RWPE2 (cell line): ENCODE data around the gene C21orf58.

Experiments
- ATAC-seq: fragments of 200-7000 bp; cut with Tn5 transposase; 3 replicates; pipeline ENCODE4 v1.9.1; 2021; ENCODE audit warnings: low read depth
- DNase-seq: peaks from one replicate; pipeline ENCODE4 v3.0.0-alpha.2; 2020; ENCODE audit warnings: low spot score
- H3K27ac ChIP-seq: fragments of 450-650 bp; 2 replicates; pipeline ENCODE4 v1.5.1; 2017; ENCODE audit warnings: mild to moderate bottlenecking; ENCODE audit not compliant: poor library complexity, severe bottlenecking
- H3K27me3 ChIP-seq: fragments of 250-450 bp; sonication (Bioruptor Pico); 2 replicates; pipeline ENCODE4 v1.5.1; 2021; ENCODE audit warnings: mild to moderate bottlenecking, moderate library complexity; ENCODE audit not compliant: insufficient read depth, poor library complexity, severe bottlenecking
- H3K36me3 ChIP-seq: fragments of 250-450 bp; sonication (Bioruptor Pico); 2 replicates; pipeline ENCODE4 v1.5.1; 2020; ENCODE audit warnings: low read depth, mild to moderate bottlenecking, moderate library complexity
- H3K4me1 ChIP-seq: fragments of 250-450 bp; sonication (Bioruptor Pico); 2 replicates; pipeline ENCODE4 v1.5.1; 2021; ENCODE audit warnings: mild to moderate bottlenecking, moderate library complexity; ENCODE audit not compliant: insufficient read depth, poor library complexity, severe bottlenecking
- H3K4me3 ChIP-seq: fragments of 250-450 bp; sonication (Bioruptor Pico); 2 replicates; pipeline ENCODE4 v1.5.1; 2021; ENCODE audit warnings: mild to moderate bottlenecking, moderate library complexity; ENCODE audit not compliant: severe bottlenecking
- H3K9me3 ChIP-seq: fragments of 250-450 bp; sonication (Bioruptor Pico); 2 replicates; pipeline ENCODE4 v1.5.1; 2021; ENCODE audit warnings: mild to moderate bottlenecking, moderate library complexity; ENCODE audit not compliant: severe bottlenecking
- TF ChIP-seq, protein P1 (sequence below): fragments of 450-650 bp; IDR thresholded peaks from one replicate; pipeline ENCODE4 v1.5.1; 2017; ENCODE audit warnings: mild to moderate bottlenecking, moderate library complexity; ENCODE audit not compliant: poor library complexity, severe bottlenecking

The C21orf58 gene

DNA sequence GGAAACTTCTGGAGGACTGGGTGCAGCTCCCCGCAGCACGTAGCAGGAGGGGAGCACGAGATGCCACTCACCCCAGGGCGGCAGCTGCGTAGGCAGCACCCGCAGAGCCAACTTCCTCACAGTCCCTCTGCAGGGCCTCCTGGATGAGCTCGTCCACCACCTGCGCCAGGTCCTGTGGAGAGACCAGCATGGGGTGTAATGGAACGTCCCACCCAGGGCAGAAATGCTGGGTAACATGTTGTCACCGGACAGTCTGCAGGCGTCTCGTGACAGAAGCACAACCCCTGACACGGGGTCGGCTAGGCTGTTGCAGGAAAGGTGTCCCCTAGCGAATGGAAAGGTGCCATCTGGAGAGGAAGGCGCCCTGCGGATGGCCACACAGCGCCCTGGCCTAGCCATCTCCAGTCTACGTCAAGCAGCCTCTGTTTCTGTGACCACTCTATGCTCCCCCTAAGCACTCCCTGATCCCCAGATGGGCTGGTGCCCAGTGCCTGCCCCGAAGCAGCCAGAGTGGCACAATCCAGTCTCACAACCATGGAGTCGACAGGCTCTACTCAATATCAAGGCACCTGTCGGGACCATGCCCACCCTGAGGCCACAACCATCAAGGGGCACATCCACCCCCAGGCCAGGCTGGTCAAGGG is 59.5 kb downstream of the C21orf58 start:
- H3K36me3 ChIP-seq = peaks cover 80% of the 10 kb centered on the region

DNA sequence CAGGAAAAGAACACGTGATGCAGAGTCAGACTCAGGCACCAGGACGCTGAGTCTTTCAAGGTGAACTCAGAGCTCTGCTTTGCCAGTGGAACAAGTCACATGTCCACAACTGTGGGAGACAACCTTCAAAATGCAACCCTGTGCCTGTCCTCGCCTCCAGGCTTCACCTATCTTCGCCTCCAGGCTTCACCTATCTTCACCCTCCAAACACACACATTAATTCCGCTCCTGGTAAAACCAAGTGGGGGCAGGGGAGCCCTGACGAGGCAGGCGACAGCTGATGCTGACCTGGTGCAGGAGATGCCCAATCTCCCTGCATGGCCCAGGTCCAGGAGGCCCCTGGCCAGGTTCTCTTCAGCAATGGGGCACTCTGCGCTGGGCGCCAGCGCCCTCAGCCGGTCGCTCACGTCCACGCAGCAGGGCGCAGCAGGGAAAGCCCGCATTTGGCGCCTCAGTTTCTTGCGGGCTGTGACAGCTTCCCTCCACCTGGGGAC is 67.1 kb downstream of the C21orf58 start:
- no peak overlapping the region for H3K4me3 ChIP-seq
- TF ChIP-seq, protein P1, sequence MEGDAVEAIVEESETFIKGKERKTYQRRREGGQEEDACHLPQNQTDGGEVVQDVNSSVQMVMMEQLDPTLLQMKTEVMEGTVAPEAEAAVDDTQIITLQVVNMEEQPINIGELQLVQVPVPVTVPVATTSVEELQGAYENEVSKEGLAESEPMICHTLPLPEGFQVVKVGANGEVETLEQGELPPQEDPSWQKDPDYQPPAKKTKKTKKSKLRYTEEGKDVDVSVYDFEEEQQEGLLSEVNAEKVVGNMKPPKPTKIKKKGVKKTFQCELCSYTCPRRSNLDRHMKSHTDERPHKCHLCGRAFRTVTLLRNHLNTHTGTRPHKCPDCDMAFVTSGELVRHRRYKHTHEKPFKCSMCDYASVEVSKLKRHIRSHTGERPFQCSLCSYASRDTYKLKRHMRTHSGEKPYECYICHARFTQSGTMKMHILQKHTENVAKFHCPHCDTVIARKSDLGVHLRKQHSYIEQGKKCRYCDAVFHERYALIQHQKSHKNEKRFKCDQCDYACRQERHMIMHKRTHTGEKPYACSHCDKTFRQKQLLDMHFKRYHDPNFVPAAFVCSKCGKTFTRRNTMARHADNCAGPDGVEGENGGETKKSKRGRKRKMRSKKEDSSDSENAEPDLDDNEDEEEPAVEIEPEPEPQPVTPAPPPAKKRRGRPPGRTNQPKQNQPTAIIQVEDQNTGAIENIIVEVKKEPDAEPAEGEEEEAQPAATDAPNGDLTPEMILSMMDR = no peak
- DNase-seq (no peak), ATAC-seq (no peak)
- peaks cover 90% of the 10 kb centered on the region for H3K36me3 ChIP-seq
- peaks cover 6% of the 10 kb centered on the region for H3K4me1 ChIP-seq
- no peak overlapping the region for H3K27ac ChIP-seq
- no peaks in the 10 kb centered on the region for H3K27me3 ChIP-seq
- no peaks in the 10 kb centered on the region for H3K9me3 ChIP-seq

More for the DNA sequence above, 59.5 kb downstream of the C21orf58 start:
- H3K27me3 ChIP-seq = no peaks in the 10 kb centered on the region
- no peak overlapping the region for H3K4me3 ChIP-seq
- peak; percentile 59 for DNase-seq
- peak; percentile 11; the same call in 1 of the 3 replicates for ATAC-seq
- H3K4me1 ChIP-seq = no peaks in the 10 kb centered on the region
- TF ChIP-seq, protein P1 = no peak
- no peak overlapping the region for H3K27ac ChIP-seq
- H3K9me3 ChIP-seq = no peaks in the 10 kb centered on the region

DNA sequence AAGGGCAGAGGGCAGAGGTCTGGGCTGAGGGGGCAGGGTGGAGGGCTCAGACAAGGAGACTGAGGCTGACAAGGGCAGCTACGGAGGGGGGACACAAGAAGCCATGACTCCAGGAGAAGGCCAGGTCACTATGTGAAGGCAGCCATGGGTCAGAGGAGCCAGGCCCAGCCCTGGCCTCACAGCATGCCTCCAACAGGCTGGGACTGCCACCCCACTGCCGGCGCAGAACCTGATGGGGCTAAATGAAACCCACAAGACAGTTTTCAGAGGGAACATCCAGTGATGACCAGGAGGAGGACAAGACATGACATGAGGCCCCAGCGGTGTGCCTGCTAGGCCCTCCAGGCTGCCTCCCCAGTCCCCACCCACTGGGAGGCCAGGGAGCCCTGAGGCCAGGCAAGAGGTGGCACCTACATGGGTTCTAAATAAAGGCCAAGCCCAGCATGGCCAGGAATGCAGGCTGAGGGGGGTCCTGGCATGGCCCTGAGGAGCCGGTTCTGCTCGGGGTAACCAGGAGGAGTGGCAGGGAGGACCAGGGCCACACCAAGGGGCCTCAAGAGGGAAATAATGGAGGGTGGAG is 67.8 kb downstream of the C21orf58 start:
- DNase-seq (no peak), ATAC-seq (no peak)
- no peak overlapping the region for H3K4me3 ChIP-seq
- TF ChIP-seq, protein P1 = no peak
- no peaks in the 10 kb centered on the region for H3K27me3 ChIP-seq
- no peak overlapping the region for H3K27ac ChIP-seq
- H3K9me3 ChIP-seq = no peaks in the 10 kb centered on the region
- peaks cover 6% of the 10 kb centered on the region for H3K4me1 ChIP-seq
- peaks cover 92% of the 10 kb centered on the region for H3K36me3 ChIP-seq

DNA sequence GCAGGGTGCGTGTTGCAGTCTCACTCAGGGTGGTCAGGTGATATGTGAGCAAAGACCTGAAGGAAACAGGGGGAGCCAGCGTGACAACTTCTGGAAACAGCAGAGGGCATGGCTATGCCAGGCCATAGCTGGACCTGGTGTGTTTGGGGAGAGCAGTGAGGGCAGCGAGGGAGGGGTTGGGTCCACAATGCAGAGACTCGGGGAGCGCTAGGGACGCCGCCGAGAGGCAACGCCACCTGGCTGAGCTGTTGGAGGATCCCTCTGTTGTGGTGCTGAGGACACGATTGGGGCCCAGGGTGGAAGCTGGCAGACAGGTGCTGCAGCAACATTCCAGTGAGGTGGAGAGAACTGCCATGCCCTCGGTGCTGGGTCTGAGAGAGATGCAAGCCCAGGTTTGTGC is 68.5 kb downstream of the C21orf58 start:
- peaks cover 92% of the 10 kb centered on the region for H3K36me3 ChIP-seq
- H3K27ac ChIP-seq = no peak overlapping the region
- no peaks in the 10 kb centered on the region for H3K27me3 ChIP-seq
- peaks cover 6% of the 10 kb centered on the region for H3K4me1 ChIP-seq
- no peak overlapping the region for H3K4me3 ChIP-seq
- DNase-seq (no peak), ATAC-seq (peak; percentile 14; the same call in 1 of the 3 replicates)
- TF ChIP-seq, protein P1 = no peak
- H3K9me3 ChIP-seq = no peaks in the 10 kb centered on the region
